Measurements from ENCODE around the gene FAM234B.

The FAM234B gene

GRCh38 chr12:13039328-13039956 is 4.7 kb upstream of the FAM234B start:
- CTCF ChIA-PET: interaction anchor here (0.6 kb wide), 1 partner anchor 1356 kb away, joined by 4 read pairs; no protein-coding TSS in a partner anchor
- no peak for DNase-seq (ENCODE audit: extremely low spot score)
- TF ChIP-seq L3MBTL2 (conservative IDR thresholded peaks at IDR 0.05) (no peak), SUZ12 (IDR thresholded peaks at IDR 0.05) (no peak), FOXA1 (IDR thresholded peaks at IDR 0.05) (no peak), ZNF384 (IDR thresholded peaks at IDR 0.05) (no peak), ELF4 (IDR thresholded peaks at IDR 0.05) (no peak), FOXK2 (IDR thresholded peaks at IDR 0.05) (no peak), CTBP1 (IDR thresholded peaks at IDR 0.05; ENCODE audit: borderline replicate concordance) (no peak), FOXM1 (IDR thresholded peaks at IDR 0.05; ENCODE audit: borderline replicate concordance) (no peak), HDGF (IDR thresholded peaks at IDR 0.05; ENCODE audit: borderline replicate concordance) (no peak), PKNOX1 (IDR thresholded peaks at IDR 0.05) (no peak), ARNT (IDR thresholded peaks at IDR 0.05) (no peak)
- POLR2A ChIA-PET: no interaction called here

GRCh38 chr12:13041224-13041623 is 3.0 kb upstream of the FAM234B start:
- ChIA-PET CTCF (no interaction called here), POLR2A (no interaction called here)
- no peak for TF ChIP-seq ELF4 (IDR thresholded peaks at IDR 0.05)
- TF ChIP-seq FOXK2 (IDR thresholded peaks at IDR 0.05): no peak
- no peak for TF ChIP-seq SP1 (IDR thresholded peaks at IDR 0.05)
- no peak for TF ChIP-seq ZNF384 (IDR thresholded peaks at IDR 0.05)
- no peak for TF ChIP-seq PKNOX1 (IDR thresholded peaks at IDR 0.05)
- no peak for TF ChIP-seq ARNT (IDR thresholded peaks at IDR 0.05)
- TF ChIP-seq HDGF (IDR thresholded peaks at IDR 0.05; ENCODE audit: borderline replicate concordance): no peak
- no peak for TF ChIP-seq TARDBP (IDR thresholded peaks at IDR 0.05)
- no peak for TF ChIP-seq CTBP1 (IDR thresholded peaks at IDR 0.05; ENCODE audit: borderline replicate concordance)
- no peak for TF ChIP-seq BHLHE40 (IDR thresholded peaks at IDR 0.05; ENCODE audit: borderline replicate concordance)
- no peak for TF ChIP-seq LEF1 (IDR thresholded peaks at IDR 0.05; ENCODE audit: borderline replicate concordance)
- TF ChIP-seq L3MBTL2 (conservative IDR thresholded peaks at IDR 0.05): no peak
- no peak for TF ChIP-seq FOXA1 (IDR thresholded peaks at IDR 0.05)
- TF ChIP-seq FOXM1 (IDR thresholded peaks at IDR 0.05; ENCODE audit: borderline replicate concordance): no peak
- no peak for TF ChIP-seq NFRKB (IDR thresholded peaks at IDR 0.05)
- no peak for DNase-seq (ENCODE audit: extremely low spot score)

GRCh38 chr12:13042666-13043230 is 1.4 kb upstream of the FAM234B start:
- POLR2A ChIA-PET: interaction anchor here (1.6 kb wide), 1 partner anchor 56 kb away, joined by 4 read pairs; no protein-coding TSS in a partner anchor
- TF ChIP-seq LEF1 (IDR thresholded peaks at IDR 0.05; ENCODE audit: borderline replicate concordance) (no peak), ARNT (IDR thresholded peaks at IDR 0.05) (no peak), FOXA1 (IDR thresholded peaks at IDR 0.05) (no peak), CTBP1 (IDR thresholded peaks at IDR 0.05; ENCODE audit: borderline replicate concordance) (no peak)
- no peak for DNase-seq (ENCODE audit: extremely low spot score)
- CTCF ChIA-PET: interaction anchor here (1.2 to 1.3 kb wide), 2 partner anchors 169 to 170 kb away, joined by 5 to 6 read pairs; no protein-coding TSS in a partner anchor

- TF ChIP-seq ELF4 (IDR thresholded peaks at IDR 0.05) (no peak), ZNF384 (IDR thresholded peaks at IDR 0.05) (peak; percentile 66)
- CTCF ChIA-PET: interaction anchor here (0.7 to 1.4 kb wide), 8 partner anchors 12 to 129 kb away, joined by 3 to 8 read pairs (median 4); no protein-coding TSS in a partner anchor
- DNase-seq (ENCODE audit: extremely low spot score): peak; percentile 17
- POLR2A ChIA-PET: interaction anchor here (0.7 to 1.1 kb wide), 3 partner anchors 10 to 58 kb away, joined by 3 to 4 read pairs (median 3); partner anchors contain the start of gene GSG1
Observed at GRCh38 chr12:13044906-13045299, 722 bp downstream of the FAM234B start.

GRCh38 chr12:13045816-13046215 is 1.6 kb downstream of the FAM234B start:
- ChIA-PET CTCF (interaction anchor here (0.7 to 1.4 kb wide), 4 partner anchors 11 to 920 kb away, joined by 3 to 5 read pairs (median 4); no protein-coding TSS in a partner anchor), POLR2A (interaction anchor here (0.8 kb wide), 1 partner anchor 55 kb away, joined by 4 read pairs; no protein-coding TSS in a partner anchor)
- no peak for TF ChIP-seq ARNT (IDR thresholded peaks at IDR 0.05)
- no peak for TF ChIP-seq ZNF384 (IDR thresholded peaks at IDR 0.05)
- TF ChIP-seq FOXM1 (IDR thresholded peaks at IDR 0.05; ENCODE audit: borderline replicate concordance): no peak
- TF ChIP-seq HDGF (IDR thresholded peaks at IDR 0.05; ENCODE audit: borderline replicate concordance): no peak
- TF ChIP-seq PKNOX1 (IDR thresholded peaks at IDR 0.05): no peak
- TF ChIP-seq L3MBTL2 (conservative IDR thresholded peaks at IDR 0.05): no peak
- TF ChIP-seq NFRKB (IDR thresholded peaks at IDR 0.05): no peak
- no peak for TF ChIP-seq FOXK2 (IDR thresholded peaks at IDR 0.05)
- no peak for TF ChIP-seq BHLHE40 (IDR thresholded peaks at IDR 0.05; ENCODE audit: borderline replicate concordance)
- DNase-seq (ENCODE audit: extremely low spot score): no peak

GRCh38 chr12:13046964-13047363 is 2.8 kb downstream of the FAM234B start:
- POLR2A ChIA-PET: interaction anchor here (1.1 kb wide), 1 partner anchor 26 kb away, joined by 3 read pairs; no protein-coding TSS in a partner anchor
- no peak for DNase-seq (ENCODE audit: extremely low spot score)
- no peak for TF ChIP-seq PKNOX1 (IDR thresholded peaks at IDR 0.05)
- TF ChIP-seq ARNT (IDR thresholded peaks at IDR 0.05): no peak
- CTCF ChIA-PET: no interaction called here

Data from HEK293T (cell line).